Fibroblast of skin of left quadriceps (primary cell): Measurements from ENCODE around the gene DCN.
A peak's percentile ranks its signal among the peaks of the same experiment; 100 is the strongest.

ENCODE experiments used
- DNase-seq, 2 experiments: peaks; one replicate each; pipeline ENCODE4 v3.0.0-alpha.2; 2013; ENCODE audit warnings: low read depth in 2 of 2

The DCN gene

GRCh38 chr12:91104812-91105466 lies 77.7 kb downstream of the DCN start:
- DNase-seq, result no peak

GRCh38 chr12:91103624-91104023 lies 79.0 kb downstream of the DCN start:
- DNase-seq, result no peak

- no peak for DNase-seq
Measured at GRCh38 chr12:91103101-91103500, 79.5 kb downstream of the DCN start.

- DNase-seq, result peak in 1 of 2 experiments; percentile 37
Measured at GRCh38 chr12:91100906-91101305, 81.7 kb downstream of the DCN start.

GRCh38 chr12:91099836-91100235 lies 82.8 kb downstream of the DCN start:
- no peak for DNase-seq

DNA sequence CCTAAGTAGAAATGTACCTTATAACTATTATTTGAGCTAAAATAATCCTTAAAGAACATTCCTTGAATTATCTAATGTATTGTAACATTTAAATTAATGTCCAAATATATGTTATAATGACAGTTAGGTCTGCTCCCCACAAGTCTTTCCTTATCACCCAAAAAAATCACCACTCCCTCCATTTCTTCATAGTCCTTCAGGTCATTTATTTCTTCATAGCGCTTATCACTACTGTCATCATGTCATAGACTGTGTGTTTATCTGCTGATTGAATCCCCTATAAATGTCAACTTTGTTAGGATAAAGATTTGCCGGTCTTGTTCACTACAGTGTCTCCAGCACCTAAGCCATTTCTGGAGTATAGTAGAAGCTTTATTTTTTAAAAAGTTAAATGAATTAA lies 83.3 kb downstream of the DCN start:
- DNase-seq, result no peak

- DNase-seq, result peak; percentile 86
Measured at GRCh38 chr12:91098941-91099340, 83.7 kb downstream of the DCN start.

DNA sequence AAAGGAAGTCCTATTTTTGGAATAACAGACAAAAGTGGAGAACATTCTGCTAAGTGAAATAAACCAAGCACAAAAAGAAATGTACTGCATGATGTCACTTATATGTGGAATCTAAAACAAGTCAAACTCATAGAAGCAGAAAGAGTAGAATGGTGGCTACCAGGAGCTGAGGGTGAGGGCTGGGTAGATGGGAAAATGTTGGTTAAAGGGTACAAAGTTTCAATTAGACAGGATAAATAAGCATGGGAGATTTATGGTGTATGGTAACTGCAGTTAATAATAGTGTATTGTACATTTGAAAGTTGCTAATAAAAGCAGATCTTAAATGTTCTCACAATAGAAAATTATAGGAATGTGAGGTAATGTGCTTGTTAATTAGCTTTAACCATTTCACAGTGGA lies 84.2 kb downstream of the DCN start:
- DNase-seq, result no peak

DNA sequence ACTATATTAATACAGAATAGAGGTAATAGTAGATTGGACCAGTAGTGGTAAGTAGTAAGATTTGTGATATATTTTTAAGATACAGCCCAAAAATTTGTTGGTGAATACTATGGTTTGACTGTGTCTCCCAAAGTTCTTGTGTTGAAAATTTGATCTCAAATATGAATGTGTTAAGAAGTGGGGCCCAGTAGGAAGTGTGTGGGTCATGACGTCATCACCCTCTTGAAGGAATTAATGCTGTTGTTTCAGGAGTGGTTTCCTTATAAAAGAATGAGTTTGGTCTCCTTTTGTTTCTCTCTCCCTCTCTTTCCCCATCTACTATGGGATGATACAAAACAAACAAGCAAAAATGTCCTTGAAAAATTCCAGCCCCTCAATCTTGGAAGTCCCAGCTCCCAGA lies 87.7 kb downstream of the DCN start:
- no peak for DNase-seq

GRCh38 chr12:91094032-91094662 lies 88.5 kb downstream of the DCN start:
- DNase-seq, result no peak

- no peak for DNase-seq
Measured at GRCh38 chr12:91093341-91093740, 89.3 kb downstream of the DCN start.

DNA sequence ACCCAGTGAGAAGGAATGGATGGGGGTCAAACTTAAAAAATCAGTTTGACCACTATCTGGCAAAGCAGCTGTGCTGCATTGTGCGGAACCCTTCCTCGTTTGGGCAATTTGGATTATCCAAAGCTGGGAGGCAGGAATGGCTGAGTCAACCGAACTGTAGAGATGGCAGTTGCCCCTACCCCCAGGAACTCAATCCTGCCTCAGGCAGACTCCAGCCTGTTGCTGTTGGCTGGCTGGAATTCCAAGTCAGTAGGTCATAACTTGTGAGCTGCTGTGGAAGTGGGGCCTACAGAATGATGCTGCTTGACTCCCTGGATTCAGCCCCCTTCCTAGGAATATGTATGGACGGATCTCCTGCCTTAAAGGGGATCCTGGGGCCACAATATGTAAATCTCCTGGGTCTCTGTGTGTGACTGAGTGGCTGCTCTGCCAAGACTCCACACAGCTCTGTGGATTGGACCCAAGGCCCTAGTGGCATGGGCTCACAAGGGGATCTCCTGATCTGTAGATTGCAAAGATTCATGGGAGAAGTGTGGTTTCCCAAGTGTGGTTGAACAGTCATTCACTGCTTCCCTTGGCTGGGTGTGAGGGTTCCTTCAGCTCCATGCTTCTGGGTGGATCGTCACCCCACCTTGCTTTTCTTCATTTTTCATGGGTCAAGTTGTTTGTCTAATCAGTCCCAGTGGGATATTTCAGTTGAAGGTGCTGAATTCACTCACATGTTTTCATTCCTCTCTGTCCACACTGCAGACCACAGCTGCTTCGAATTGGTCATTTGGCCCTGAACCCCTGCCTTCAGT lies 90.5 kb downstream of the DCN start:
- DNase-seq, result no peak
